ENCODE data around the gene NFATC3.
"Not testable (repeated sequence)": the region's sequence is repeated elsewhere in the genome, so short reads cannot be mapped to it uniquely, and the experiment has no call there.

Gene NFATC3

DNA sequence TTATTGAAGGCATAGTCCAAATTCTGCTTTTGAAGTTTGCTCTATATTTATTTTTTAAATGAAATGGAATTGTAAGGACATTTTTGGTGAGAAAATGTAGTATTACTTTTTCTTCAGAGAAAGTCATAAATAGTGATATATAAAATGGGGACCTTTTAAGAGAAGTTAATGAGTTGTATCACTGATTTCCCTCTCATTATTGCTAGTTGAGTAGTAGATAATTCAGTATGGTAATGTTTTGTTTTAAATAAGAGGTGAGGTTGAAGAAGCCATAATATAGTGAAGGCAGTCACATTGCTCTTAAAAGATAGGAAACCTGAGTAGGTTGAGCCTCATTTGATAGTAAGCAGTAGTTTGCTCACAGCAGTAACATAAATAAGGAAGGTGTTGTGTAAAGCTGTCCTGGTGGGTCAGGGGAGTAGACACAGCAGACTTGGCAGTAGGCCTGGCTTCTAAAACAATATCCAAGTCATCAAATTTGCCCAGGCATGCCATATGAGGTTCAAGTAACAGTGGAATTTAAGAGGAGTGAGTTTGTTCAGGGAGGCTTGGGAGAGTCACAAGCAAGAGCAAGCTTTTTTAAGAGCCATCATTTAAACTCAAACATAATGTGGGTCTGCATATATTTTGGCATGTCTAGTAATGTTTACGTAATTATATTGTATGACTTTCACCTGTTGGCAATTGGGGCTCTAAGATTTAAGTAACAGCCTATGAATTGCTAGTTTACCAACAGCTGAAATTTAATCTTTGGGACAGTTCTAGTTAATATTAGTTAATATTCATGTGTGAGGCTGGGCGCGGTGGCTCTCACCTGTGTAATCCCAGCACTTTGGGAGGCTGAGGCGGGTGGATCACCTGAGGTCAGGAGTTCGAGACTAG is 6.5 kb downstream of the NFATC3 start:
- no peak overlapping the region for H3K27ac ChIP-seq
- no peak overlapping the region for H3K9ac ChIP-seq
- peaks cover 25% of the 10 kb centered on the region for H4K20me1 ChIP-seq (ENCODE audit: insufficient read depth)
- no peak overlapping the region for H2AFZ ChIP-seq (ENCODE audit: low read depth)
- H3K36me3 ChIP-seq (ENCODE audit: insufficient read depth) = no peaks in the 10 kb centered on the region
- no peak overlapping the region for H3K4me2 ChIP-seq
- peaks cover 64% of the 10 kb centered on the region for H3K4me1 ChIP-seq (ENCODE audit: low read depth, poor library complexity, severe bottlenecking)
- no peak overlapping the region for H3K4me3 ChIP-seq (IDR thresholded peaks at IDR 0.05; ENCODE audit: insufficient read depth, low read depth, low read length)
- H3K27me3 ChIP-seq (ENCODE audit: insufficient read depth, low read depth) = no peaks in the 10 kb centered on the region
- peaks cover 95% of the 10 kb centered on the region for H3K79me2 ChIP-seq (ENCODE audit: insufficient read depth, low read depth)
- TF ChIP-seq, protein P1, sequence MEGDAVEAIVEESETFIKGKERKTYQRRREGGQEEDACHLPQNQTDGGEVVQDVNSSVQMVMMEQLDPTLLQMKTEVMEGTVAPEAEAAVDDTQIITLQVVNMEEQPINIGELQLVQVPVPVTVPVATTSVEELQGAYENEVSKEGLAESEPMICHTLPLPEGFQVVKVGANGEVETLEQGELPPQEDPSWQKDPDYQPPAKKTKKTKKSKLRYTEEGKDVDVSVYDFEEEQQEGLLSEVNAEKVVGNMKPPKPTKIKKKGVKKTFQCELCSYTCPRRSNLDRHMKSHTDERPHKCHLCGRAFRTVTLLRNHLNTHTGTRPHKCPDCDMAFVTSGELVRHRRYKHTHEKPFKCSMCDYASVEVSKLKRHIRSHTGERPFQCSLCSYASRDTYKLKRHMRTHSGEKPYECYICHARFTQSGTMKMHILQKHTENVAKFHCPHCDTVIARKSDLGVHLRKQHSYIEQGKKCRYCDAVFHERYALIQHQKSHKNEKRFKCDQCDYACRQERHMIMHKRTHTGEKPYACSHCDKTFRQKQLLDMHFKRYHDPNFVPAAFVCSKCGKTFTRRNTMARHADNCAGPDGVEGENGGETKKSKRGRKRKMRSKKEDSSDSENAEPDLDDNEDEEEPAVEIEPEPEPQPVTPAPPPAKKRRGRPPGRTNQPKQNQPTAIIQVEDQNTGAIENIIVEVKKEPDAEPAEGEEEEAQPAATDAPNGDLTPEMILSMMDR (conservative IDR thresholded peaks at IDR 0.05; ENCODE audit: low read depth, low read length) = no peak

DNA sequence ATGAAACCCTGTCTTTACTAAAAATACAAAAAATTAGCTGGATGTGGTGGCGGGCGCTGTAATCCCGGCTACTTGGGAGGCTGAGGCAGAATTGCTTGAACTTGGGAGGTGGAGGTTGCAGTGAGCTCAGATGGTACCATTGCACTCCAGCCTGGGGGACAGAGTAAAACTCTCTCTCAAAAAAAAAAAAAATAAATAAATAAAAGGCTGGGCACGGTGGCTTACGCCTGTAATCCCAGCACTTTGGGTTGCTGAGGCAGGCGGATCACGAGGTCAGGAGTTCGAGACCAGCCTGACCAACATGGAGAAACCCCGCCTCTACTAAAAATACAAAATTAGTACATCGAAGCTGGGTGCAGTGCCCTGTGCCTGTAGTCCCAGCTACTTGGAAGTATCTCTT is 7.1 kb downstream of the NFATC3 start:
- H3K4me2 ChIP-seq; H3K36me3 ChIP-seq (ENCODE audit: insufficient read depth); H3K27ac ChIP-seq; H2AFZ ChIP-seq (ENCODE audit: low read depth); H3K27me3 ChIP-seq (ENCODE audit: insufficient read depth, low read depth); H3K9ac ChIP-seq; H3K4me3 ChIP-seq (IDR thresholded peaks at IDR 0.05; ENCODE audit: insufficient read depth, low read depth, low read length): not testable (repeated sequence)
- Histone ChIP-seq H3K4me1 (ENCODE audit: low read depth, poor library complexity, severe bottlenecking) (peaks cover 64% of the 10 kb centered on the region), H3K79me2 (ENCODE audit: insufficient read depth, low read depth) (peaks cover 95% of the 10 kb centered on the region), H4K20me1 (ENCODE audit: insufficient read depth) (peaks cover 25% of the 10 kb centered on the region)

- H3K27ac ChIP-seq = no peak overlapping the region
- H3K36me3 ChIP-seq (ENCODE audit: insufficient read depth) = no peaks in the 10 kb centered on the region
- H3K4me1 ChIP-seq (ENCODE audit: low read depth, poor library complexity, severe bottlenecking) = peaks cover 47% of the 10 kb centered on the region
- no peak overlapping the region for H3K4me3 ChIP-seq (IDR thresholded peaks at IDR 0.05; ENCODE audit: insufficient read depth, low read depth, low read length)
- H2AFZ ChIP-seq (ENCODE audit: low read depth) = no peak overlapping the region
- H3K4me2 ChIP-seq = no peak overlapping the region; the same call in 1 of the 2 replicates
- H3K27me3 ChIP-seq (ENCODE audit: insufficient read depth, low read depth) = no peaks in the 10 kb centered on the region
- H3K9ac ChIP-seq = no peak overlapping the region
- TF ChIP-seq, protein P1 (conservative IDR thresholded peaks at IDR 0.05; ENCODE audit: low read depth, low read length) = peak; percentile 47
- H3K79me2 ChIP-seq (ENCODE audit: insufficient read depth, low read depth) = peaks cover 89% of the 10 kb centered on the region
- H4K20me1 ChIP-seq (ENCODE audit: insufficient read depth) = peaks cover 22% of the 10 kb centered on the region
These were observed 8.8 kb downstream of the NFATC3 start for GRCh38 chr16:68093816-68094613.

- H3K4me3 ChIP-seq (IDR thresholded peaks at IDR 0.05; ENCODE audit: insufficient read depth, low read depth, low read length) = no peak overlapping the region
- H3K36me3 ChIP-seq (ENCODE audit: insufficient read depth) = no peaks in the 10 kb centered on the region
- peaks cover 21% of the 10 kb centered on the region; the same call in 1 of the 2 replicates for H4K20me1 ChIP-seq (ENCODE audit: insufficient read depth)
- TF ChIP-seq, protein P1 (conservative IDR thresholded peaks at IDR 0.05; ENCODE audit: low read depth, low read length) = peak; percentile 12; the same call in 1 of the 2 replicates
- no peak overlapping the region for H2AFZ ChIP-seq (ENCODE audit: low read depth)
- H3K9ac ChIP-seq = no peak overlapping the region
- H3K27ac ChIP-seq = no peak overlapping the region
- H3K27me3 ChIP-seq (ENCODE audit: insufficient read depth, low read depth) = no peaks in the 10 kb centered on the region
- peaks cover 86% of the 10 kb centered on the region for H3K79me2 ChIP-seq (ENCODE audit: insufficient read depth, low read depth)
- no peak overlapping the region; the same call in 1 of the 2 replicates for H3K4me2 ChIP-seq
- peaks cover 41% of the 10 kb centered on the region for H3K4me1 ChIP-seq (ENCODE audit: low read depth, poor library complexity, severe bottlenecking)
These were observed 9.4 kb downstream of the NFATC3 start for GRCh38 chr16:68094614-68094934.

Data from KMS-11 (cell line).